ENCODE data around the gene WFS1. TPM values are rescaled to one million over a fixed set of nuclear protein-coding genes. Genes with fewer than 3 reads are reported as not detected.

WFS1 gene
- total and polyA plus RNA-seq, 8 donors: 10.2 to 28.7 (median 14.6) TPM

GRCh38 chr4:6337331-6337935, 67.8 kb downstream of the WFS1 start:
- ATAC-seq (peak; percentile 55 to 97 (median 86)), FAIRE-seq (no peak), DNase-seq (peak in 4 of 6 donors; percentile 34 to 59 (median 49))
- Histone ChIP-seq H3K4me1 (peaks cover 0 to 4% (median 0%) of the 10 kb centered on the region in 3 donors), H3K36me3 (no peaks in the 10 kb centered on the region), H3K4me3 (no peak overlapping the region), H3K9me3 (no peaks in the 10 kb centered on the region), H3K27me3 (no peaks in the 10 kb centered on the region), H3K27ac (no peak overlapping the region)
- intact Hi-C loops (cut with DNase I): no loop called here
- 9 to 15% methylated on average over 19 of the region's 19 CpGs for WGBS, 2 donors
- TF ChIP-seq CTCF (IDR thresholded peaks at IDR 0.05): no peak

- Histone ChIP-seq H3K27me3 (no peaks in the 10 kb centered on the region), H3K4me1 (peaks cover 0 to 4% (median 0%) of the 10 kb centered on the region in 3 donors), H3K36me3 (no peaks in the 10 kb centered on the region), H3K27ac (no peak overlapping the region), H3K9me3 (no peaks in the 10 kb centered on the region), H3K4me3 (no peak overlapping the region)
- whole genome bisulfite sequencing, 2 donors: 56 to 69% methylated on average over 14 of the region's 14 CpGs
- TF ChIP-seq CTCF (IDR thresholded peaks at IDR 0.05): no peak
- DNase-seq: peak in 2 of 6 donors; percentile 33 to 51
- ATAC-seq: no peak
- intact Hi-C loops (cut with DNase I): no loop called here
- no peak for FAIRE-seq
Observed at GRCh38 chr4:6338175-6338950, 68.7 kb downstream of the WFS1 start.

GRCh38 chr4:6338951-6339817, 69.5 kb downstream of the WFS1 start:
- Histone ChIP-seq H3K9me3 (no peaks in the 10 kb centered on the region), H3K4me3 (no peak overlapping the region), H3K27ac (no peak overlapping the region), H3K4me1 (peaks cover 0 to 4% (median 0%) of the 10 kb centered on the region in 3 donors), H3K27me3 (no peaks in the 10 kb centered on the region), H3K36me3 (no peaks in the 10 kb centered on the region)
- TF ChIP-seq CTCF (IDR thresholded peaks at IDR 0.05): no peak
- DNase-seq (peak in 2 of 6 donors; percentile 41 to 56), ATAC-seq (no peak), FAIRE-seq (no peak)
- WGBS, 2 donors: 52 to 67% methylated on average over 12 of the region's 12 CpGs
- intact Hi-C loops (cut with DNase I): no loop called here

- Histone ChIP-seq H3K4me1 (peaks cover 0 to 4% (median 0%) of the 10 kb centered on the region in 3 donors), H3K27me3 (no peaks in the 10 kb centered on the region), H3K4me3 (no peak overlapping the region), H3K27ac (no peak overlapping the region), H3K36me3 (no peaks in the 10 kb centered on the region), H3K9me3 (no peaks in the 10 kb centered on the region)
- TF ChIP-seq CTCF (IDR thresholded peaks at IDR 0.05): no peak
- no peak for ATAC-seq
- WGBS, 2 donors: 61 to 74% methylated on average over 13 of the region's 13 CpGs
- DNase-seq: peak in 1 of 6 donors; percentile 41
- intact Hi-C loops (cut with DNase I): no loop called here
- FAIRE-seq: no peak
Observed at GRCh38 chr4:6339818-6340445, 70.3 kb downstream of the WFS1 start.

All from pancreas (tissue), 10 donors.